Mononuclear cell (primary cell): ENCODE results near the gene LEUTX. TPM values are rescaled to one million over a fixed set of nuclear protein-coding genes. Genes with fewer than 3 reads are reported as not detected.
"Not testable (repeated sequence)": the region's sequence is repeated elsewhere in the genome, so short reads cannot be mapped to it uniquely, and the experiment has no call there.

Experiments
- H3K27me3 ChIP-seq: 2 replicates; pipeline ENCODE4 v1.6.0; 2011; ENCODE audit warnings: low read length, control low read depth; ENCODE audit not compliant: insufficient read depth
- H3K4me1 ChIP-seq: 2 replicates; pipeline ENCODE4 v1.5.1; 2011; ENCODE audit warnings: mild to moderate bottlenecking, low read length, control low read depth; ENCODE audit not compliant: insufficient read depth
- H3K4me3 ChIP-seq: 2 replicates; pipeline ENCODE4 v1.5.1; 2011; ENCODE audit warnings: mild to moderate bottlenecking, low read length, moderate library complexity
- H3K9me3 ChIP-seq: 2 replicates; pipeline ENCODE4 v1.5.1; 2011; ENCODE audit warnings: low read depth, mild to moderate bottlenecking, control low read depth, low read length
- total RNA-seq: library from RNA; depleted of rRNA; stranded (reverse); fragments of >200 nt; gene quantifications from one replicate; pipeline ENCODE4 v1.2.3, GENCODE V29; 2012

Gene LEUTX
- total RNA-seq, 1 donor, result not detected

DNA sequence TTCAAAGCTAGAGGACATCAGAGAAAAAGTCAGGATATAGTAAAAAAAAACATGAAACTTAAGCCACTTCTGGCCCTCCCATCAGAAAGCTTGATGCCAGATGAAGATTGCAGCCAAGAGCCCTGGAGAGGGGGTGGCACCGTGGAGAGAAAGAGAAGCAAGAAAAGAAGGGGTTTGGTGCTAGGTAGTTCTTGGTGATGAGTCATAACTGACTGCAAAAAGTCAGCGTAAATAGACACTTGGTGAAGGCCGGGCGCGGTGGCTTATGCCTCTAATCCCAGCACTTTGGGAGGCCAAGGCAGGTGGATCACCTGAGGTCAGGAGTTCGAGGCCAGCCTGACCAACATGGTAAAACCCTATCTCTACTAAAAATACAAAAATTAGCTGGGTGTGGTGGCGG lies 30.0 kb downstream of the LEUTX start:
- H3K4me3 ChIP-seq, H3K27me3 ChIP-seq, H3K4me1 ChIP-seq, H3K9me3 ChIP-seq: not testable (repeated sequence)

DNA sequence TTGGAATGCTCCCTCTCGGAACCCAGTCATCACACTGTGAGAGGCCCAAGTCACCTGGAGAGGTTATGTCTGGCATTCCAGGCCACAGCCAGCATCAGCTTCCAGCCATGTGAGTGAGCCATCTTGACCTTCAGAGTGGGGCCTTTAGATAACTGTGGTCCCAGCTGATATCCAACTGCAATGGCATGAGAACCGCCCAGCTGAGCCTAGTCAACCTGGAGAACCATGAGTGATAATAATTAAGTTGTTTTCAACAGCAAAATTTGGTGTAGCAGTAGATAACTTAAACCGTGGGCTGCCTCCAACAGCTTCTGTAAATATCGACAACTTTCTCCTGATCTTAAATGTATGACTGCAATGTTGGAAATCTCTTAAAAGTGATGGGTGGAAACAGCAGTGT lies 30.7 kb downstream of the LEUTX start:
- Histone ChIP-seq H3K4me3 (no peak overlapping the region), H3K4me1 (no peaks in the 10 kb centered on the region), H3K9me3 (no peaks in the 10 kb centered on the region), H3K27me3 (no peaks in the 10 kb centered on the region)

DNA sequence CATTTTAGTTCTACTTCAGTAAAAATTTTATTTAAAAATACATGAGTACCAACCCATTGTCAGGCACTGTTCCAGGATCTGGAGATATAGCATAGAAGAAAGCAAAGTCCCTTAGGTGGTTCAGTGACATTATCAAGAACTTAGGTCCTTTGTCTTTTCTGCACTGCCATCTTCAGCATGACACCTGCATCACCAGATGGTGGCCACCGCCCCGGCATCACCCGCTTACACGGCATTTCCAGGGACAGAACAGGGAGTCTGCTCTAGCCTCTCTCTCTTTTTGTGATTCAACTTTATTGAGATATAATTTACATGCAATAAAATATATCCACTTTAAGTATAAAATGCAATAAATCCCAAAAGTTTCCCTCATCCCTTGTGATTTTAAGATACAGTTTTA lies 31.8 kb downstream of the LEUTX start:
- H3K27me3 ChIP-seq, result no peaks in the 10 kb centered on the region
- no peak overlapping the region for H3K4me3 ChIP-seq
- H3K4me1 ChIP-seq, result no peaks in the 10 kb centered on the region
- no peaks in the 10 kb centered on the region for H3K9me3 ChIP-seq

DNA sequence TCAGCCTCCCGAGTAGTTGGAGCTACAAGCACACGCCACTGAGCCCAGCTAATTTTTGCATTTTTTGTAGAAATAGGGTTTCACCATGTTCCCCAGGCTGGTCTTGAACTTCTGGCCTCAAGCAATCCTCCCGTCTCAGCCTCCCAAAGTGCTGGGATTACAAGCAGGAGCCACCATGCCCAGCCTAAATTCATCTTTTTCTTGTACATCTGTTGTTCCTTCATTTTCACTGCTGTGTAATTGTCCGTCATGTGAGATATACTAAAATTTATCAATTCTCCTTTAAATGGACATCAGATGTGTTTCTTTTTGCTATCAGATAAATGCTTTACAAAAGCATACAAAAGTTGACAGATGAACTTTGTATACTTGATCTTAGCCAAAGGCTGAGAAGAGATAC lies 32.4 kb downstream of the LEUTX start:
- no peaks in the 10 kb centered on the region for H3K4me1 ChIP-seq
- H3K4me3 ChIP-seq, result no peak overlapping the region
- no peaks in the 10 kb centered on the region for H3K9me3 ChIP-seq
- H3K27me3 ChIP-seq, result no peaks in the 10 kb centered on the region

DNA sequence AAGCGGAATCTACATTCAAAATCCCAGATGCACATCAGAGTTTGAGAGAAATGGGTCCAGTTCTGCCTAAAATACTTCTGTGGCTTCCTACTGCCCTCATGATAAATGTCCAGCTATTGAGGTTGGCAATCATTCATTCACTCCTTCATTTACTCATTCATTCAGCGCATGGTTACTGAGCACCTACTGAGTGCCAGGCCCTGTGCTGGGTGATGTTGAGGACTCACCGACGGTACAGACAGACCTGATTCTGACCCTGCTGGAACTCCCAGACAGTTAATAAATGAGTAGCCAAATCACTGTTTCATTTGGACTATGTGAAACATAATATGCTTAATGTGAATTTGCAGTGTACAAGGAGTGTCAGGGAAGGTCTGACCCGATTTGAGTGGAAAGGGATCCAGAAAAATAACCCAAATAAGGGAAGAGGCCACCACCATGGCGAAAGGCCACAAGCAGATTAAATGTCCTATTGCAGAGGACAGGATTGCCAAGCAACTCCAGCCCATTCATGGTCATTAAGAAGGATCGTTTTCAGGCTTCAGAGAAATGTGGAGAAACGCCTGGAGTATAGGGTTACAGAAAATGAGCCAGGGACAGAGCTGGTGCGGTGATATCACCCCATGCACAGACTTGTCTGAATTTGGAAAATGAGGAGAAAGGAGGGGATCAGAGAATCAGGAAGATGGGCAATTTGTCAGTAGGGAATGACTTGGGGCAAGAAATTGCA lies 34.8 kb downstream of the LEUTX start:
- H3K4me1 ChIP-seq, result no peaks in the 10 kb centered on the region
- H3K27me3 ChIP-seq, result no peaks in the 10 kb centered on the region
- H3K9me3 ChIP-seq, result no peaks in the 10 kb centered on the region
- no peak overlapping the region for H3K4me3 ChIP-seq

DNA sequence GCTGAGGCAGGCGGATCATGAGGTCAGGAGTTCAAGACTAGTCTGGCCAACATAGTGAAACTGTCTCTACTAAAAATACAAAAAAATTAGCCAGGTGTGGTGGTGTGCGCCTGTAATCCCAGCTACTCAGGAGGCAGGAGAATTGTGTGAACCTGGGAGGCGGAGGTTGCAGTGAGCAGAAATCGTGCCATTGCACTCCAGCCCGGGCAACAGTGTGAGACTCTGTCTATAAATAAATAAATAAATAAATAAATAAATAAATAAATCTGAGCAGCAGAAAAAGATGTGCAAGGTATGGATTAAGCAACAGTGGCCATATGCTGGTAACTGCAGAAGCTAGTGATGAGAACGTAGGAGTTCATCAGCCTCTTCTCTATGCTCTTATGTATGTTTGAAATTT lies 35.5 kb downstream of the LEUTX start:
- H3K4me3 ChIP-seq, H3K27me3 ChIP-seq, H3K9me3 ChIP-seq, H3K4me1 ChIP-seq: not testable (repeated sequence)

DNA sequence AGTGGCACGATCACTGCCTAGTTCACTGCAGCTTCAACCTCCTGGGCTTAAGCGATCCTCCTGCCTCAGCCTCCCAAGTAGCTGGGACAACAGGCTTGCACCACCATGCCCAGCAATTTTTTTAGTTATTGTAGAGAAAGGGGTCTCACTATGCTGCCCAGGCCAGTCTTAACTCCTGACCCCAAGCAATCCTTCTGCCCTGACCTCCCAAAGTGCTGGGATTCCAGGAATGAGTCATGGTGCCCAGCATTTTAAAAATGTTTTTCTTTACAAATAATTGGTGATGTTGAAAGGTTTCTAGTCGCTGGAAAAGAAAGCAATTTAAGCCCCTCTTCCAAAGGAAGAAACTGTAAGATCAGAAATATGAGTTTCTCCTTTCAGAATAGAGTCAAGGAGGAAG lies 35.9 kb downstream of the LEUTX start:
- H3K27me3 ChIP-seq, result no peaks in the 10 kb centered on the region
- no peak overlapping the region for H3K4me3 ChIP-seq
- no peaks in the 10 kb centered on the region for H3K9me3 ChIP-seq
- H3K4me1 ChIP-seq, result no peaks in the 10 kb centered on the region

DNA sequence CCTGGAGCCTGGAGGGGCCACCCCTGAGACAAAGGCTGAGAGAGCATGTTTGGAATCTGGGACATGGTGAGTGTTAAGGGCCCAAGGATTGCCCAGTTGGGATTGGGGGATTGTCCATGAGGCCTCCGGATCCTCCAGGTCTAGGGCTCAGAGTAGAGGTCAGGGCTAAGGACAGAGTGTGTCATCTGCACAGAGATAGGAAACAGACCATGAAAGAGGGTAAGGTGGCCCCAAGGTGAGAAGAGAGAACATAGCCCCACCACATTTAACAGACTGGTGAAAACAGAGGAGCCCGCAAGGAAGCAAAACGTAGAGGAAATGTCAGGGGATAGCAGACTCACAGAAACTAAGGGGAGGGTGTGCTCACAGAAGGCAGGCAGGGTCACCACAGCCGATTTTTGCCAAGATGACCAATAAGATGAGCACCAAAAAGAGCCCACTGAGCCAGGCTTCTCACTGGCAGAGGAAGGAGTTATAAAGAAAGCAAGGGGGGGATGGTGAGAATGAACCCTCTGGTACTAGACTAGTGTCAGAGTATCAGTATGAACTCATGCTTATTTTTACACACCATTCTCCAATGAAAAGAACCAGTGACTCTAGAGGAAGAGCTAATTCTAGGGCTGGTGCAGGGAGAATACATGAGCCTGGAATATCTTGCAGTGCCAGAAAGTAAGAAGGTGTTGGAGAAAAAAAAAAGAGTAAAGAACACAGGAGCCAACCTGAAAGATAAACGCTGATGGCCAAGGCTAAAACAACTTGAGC lies 37.8 kb downstream of the LEUTX start:
- no peak overlapping the region for H3K4me3 ChIP-seq
- H3K27me3 ChIP-seq, result no peaks in the 10 kb centered on the region
- H3K9me3 ChIP-seq, result no peaks in the 10 kb centered on the region
- no peaks in the 10 kb centered on the region for H3K4me1 ChIP-seq

DNA sequence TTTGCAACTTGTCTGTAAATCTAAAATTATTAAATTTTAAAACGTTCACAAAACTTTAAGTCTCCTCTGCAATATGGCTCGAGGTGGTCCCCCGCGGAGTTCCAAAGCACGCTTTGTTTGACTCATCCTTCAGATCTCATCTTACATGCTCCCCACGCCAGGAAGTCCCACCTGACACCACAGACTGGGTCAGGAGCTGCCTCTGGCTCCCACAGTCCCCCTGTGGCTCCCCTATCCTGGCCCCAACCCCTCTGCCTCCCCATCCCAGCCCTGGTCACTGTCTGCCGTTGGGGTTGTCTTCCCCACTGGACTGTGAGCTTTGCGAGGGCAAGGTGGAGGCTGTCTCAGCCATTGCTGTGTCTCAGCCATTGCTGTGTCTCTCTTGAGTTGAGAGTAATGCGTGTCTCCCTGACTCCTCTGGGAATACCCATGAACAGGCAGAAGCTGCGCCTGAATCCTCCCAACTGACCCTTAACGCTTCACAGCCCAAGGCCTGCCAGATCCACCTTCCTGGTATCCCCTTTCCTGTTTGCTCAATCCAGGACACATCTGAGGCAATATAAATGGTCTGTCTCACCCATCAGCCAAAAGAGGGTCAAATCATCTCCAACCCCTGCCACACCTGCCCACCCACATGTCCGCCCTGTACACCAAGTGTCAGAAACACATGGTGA lies 39.4 kb downstream of the LEUTX start:
- no peak overlapping the region for H3K4me3 ChIP-seq
- H3K4me1 ChIP-seq, result peaks cover 3% of the 10 kb centered on the region
- no peaks in the 10 kb centered on the region for H3K9me3 ChIP-seq
- H3K27me3 ChIP-seq, result no peaks in the 10 kb centered on the region

DNA sequence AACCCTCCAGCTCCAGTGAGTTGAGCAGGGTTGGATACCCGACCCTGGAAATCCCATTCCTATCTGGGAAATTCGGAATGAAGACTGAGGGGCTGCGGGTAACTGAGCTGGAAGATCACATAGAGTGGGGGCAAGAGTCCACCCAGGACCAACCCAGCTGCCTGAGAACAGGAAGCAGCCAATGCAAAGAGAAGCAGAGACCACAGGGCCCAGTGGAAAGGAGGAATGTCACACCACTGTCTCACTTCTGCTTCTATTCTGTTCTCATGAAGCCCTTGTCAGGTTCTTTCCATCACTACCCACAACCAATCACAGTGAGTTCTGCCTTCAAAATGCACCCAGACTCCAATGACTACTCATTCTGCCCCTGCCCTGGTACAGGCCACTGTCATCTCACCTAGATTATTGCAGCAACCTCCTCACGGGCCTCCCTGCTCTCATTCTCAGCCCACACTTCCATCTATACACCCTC lies 40.0 kb downstream of the LEUTX start:
- Histone ChIP-seq H3K4me3 (no peak overlapping the region), H3K4me1 (peaks cover 7% of the 10 kb centered on the region), H3K27me3 (no peaks in the 10 kb centered on the region), H3K9me3 (no peaks in the 10 kb centered on the region)

DNA sequence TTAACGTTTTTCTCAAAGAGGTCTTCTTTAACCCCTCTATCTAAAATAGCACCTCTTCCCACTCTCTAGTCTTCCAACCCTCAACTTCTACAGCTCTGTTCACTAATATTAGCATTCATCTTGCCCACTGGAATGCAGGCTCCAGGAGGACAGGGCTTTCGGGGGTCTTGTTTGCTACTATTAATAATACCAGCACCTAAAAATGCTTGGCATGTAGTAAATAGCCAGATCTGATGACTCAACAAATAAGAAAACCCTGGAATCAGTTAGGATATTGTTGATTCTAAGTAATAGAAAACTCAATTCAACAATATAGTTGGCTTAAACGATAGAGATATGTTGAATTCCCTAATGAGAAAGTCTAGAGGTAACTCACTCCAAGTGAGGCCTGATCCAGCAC lies 41.1 kb downstream of the LEUTX start:
- no peak overlapping the region for H3K4me3 ChIP-seq
- H3K9me3 ChIP-seq, result no peaks in the 10 kb centered on the region
- peaks cover 14% of the 10 kb centered on the region for H3K4me1 ChIP-seq
- no peaks in the 10 kb centered on the region for H3K27me3 ChIP-seq

DNA sequence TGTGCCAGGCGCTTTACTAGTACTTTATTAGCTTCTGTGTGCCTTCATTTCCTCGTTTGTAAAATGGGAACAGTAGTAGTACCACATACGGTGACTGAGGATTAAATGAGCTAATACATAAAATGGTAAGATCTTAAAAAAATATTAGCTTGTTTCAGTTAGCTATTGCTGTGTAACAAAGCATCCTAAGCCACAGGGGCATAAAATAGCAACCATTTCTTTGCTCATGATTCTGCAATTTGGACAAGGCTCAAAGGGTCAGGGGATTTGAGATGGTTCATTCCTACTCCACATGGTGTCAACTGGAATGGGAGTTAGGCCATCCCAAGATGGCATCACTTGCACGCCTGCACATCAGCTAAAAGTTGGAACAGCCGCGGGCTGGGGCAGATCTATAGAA lies 42.0 kb downstream of the LEUTX start:
- H3K4me1 ChIP-seq, result peaks cover 18% of the 10 kb centered on the region
- H3K4me3 ChIP-seq, result no peak overlapping the region
- H3K27me3 ChIP-seq, result no peaks in the 10 kb centered on the region
- no peaks in the 10 kb centered on the region for H3K9me3 ChIP-seq

DNA sequence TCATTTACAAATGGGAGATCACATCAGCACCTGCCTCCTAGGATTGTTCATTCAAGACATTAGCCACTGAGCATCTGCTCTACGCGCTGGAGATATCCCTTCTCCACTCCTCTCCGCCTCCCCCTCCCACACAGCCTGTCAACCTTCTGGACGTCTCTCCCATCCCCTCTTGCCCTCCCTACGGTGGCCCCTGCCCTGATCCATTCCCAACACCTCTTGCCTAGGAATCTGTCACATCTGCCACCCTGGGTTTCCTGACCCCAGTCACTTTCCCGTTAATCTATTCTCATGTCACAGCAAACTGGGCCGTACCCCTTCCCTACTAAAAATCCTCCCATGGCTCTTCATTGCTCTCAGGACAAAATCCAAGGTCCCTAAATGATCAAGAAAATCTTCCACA lies 45.0 kb downstream of the LEUTX start:
- H3K27me3 ChIP-seq, result no peaks in the 10 kb centered on the region
- peaks cover 23% of the 10 kb centered on the region for H3K4me1 ChIP-seq
- H3K9me3 ChIP-seq, result no peaks in the 10 kb centered on the region
- peak overlapping the region; percentile 54 for H3K4me3 ChIP-seq

DNA sequence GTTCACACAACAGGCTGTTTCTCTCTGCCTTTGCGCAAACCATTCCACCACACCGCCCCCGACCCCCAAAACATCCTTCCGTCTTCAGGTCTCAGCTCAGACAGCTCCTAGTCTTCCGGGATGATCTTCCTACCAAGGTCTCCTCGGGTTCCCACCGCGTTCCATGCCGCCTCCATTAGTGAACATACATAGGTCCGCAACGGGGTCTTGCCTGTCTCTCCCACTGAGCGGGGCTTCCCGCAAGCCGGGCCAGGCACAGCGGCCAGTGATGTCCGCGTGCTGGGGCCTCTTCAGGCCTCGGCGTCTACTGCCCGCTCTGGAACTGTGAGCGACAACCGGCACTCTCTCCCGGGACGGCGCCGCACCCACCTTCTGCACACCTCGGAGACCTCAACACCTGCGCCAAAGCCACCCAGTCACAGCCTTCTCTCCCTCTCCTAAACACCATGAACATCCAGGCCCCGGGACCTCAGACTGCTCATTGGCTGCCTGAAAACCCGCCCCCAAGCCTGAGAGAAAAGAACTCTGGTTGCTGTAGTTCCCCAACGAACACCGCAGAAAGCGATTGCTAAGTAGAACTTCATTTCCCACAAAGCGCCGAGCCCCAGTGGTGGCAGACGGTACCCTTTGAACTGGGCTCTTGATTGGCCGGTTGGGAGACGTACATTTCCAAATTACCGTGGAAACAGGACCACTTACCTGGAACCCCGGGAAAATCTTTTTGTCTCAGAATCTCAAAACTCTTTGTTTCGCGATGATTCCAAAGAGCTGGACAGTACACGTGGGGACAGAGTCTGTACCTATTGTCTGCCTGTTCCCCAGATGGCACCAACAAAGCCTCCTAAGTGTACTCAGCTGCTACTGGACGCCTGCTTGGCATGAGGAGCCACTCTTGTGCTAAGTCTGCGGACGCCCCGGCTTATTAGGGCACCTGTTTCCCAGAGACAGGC lies 45.8 kb downstream of the LEUTX start:
- Histone ChIP-seq H3K9me3 (no peaks in the 10 kb centered on the region), H3K27me3 (no peaks in the 10 kb centered on the region), H3K4me1 (peaks cover 28% of the 10 kb centered on the region), H3K4me3 (peak overlapping the region; percentile 54)

DNA sequence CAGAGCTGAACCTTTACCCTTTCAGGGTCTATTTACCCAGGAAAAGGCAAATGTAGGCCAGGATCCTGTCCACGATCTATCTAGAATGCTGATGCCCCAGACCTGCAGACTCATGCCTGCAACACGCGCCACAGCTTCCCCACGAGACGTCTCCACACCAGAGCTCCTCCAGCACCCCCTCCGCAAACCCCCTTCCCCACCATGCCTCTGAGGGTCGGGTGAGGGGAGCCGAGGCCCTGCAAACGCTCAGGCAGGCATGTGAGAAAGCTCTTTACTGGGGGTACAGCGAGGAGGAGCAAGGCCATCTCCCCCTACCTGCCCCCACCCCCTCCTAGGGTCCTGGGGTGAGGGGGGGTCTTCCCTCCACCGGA lies 46.4 kb downstream of the LEUTX start:
- peaks cover 31% of the 10 kb centered on the region for H3K4me1 ChIP-seq
- H3K27me3 ChIP-seq, result no peaks in the 10 kb centered on the region
- no peaks in the 10 kb centered on the region for H3K9me3 ChIP-seq
- no peak overlapping the region for H3K4me3 ChIP-seq
